HG02642 (cell line): Measurements from ENCODE around the gene CD72.
"Not testable (repeated sequence)": the region's sequence is repeated elsewhere in the genome, so short reads cannot be mapped to it uniquely, and the experiment has no call there.

Experiments
- ATAC-seq: cut with Tn5 transposase; IDR thresholded peaks from one replicate; pipeline ENCODE4 v1.9.1; 2021; ENCODE audit warnings: mild to moderate bottlenecking; ENCODE audit not compliant: unreplicated experiment, poor library complexity

The CD72 gene

GRCh38 chr9:35618854-35619799 is 914 bp upstream of the CD72 start:
- peak; percentile 44 for ATAC-seq

GRCh38 chr9:35617548-35617947 is 665 bp downstream of the CD72 start:
- no peak for ATAC-seq

GRCh38 chr9:35616681-35617459 is 1.3 kb downstream of the CD72 start:
- peak; percentile 37 for ATAC-seq

- no peak for ATAC-seq
Measured at GRCh38 chr9:35615981-35616680, 2.1 kb downstream of the CD72 start.

GRCh38 chr9:35612843-35613242 is 5.4 kb downstream of the CD72 start:
- no peak for ATAC-seq

- not testable (repeated sequence) for ATAC-seq
Measured at GRCh38 chr9:35612066-35612465, 6.1 kb downstream of the CD72 start.

- ATAC-seq, result peak; percentile 52
Measured at GRCh38 chr9:35611230-35611797, 6.9 kb downstream of the CD72 start.

GRCh38 chr9:35609820-35610163 is 8.4 kb downstream of the CD72 start:
- ATAC-seq, result no peak

GRCh38 chr9:35609001-35609819 is 9.0 kb downstream of the CD72 start:
- no peak for ATAC-seq

GRCh38 chr9:35608221-35608620 is 10.0 kb downstream of the CD72 start:
- ATAC-seq, result no peak

- no peak for ATAC-seq
Measured at GRCh38 chr9:35606726-35607125, 11.5 kb downstream of the CD72 start.

- ATAC-seq, result no peak
Measured at GRCh38 chr9:35606138-35606504, 12.1 kb downstream of the CD72 start.

GRCh38 chr9:35605351-35606137 is 12.7 kb downstream of the CD72 start:
- peak; percentile 12 for ATAC-seq

- peak; percentile 48 for ATAC-seq
Measured at GRCh38 chr9:35604578-35605350, 13.4 kb downstream of the CD72 start, which contains the start of gene TESK1. Gene TESK1, plus strand, starts transcription at chr9:35605262. Its CDS starts 358 bp downstream, at chr9:35605620.

GRCh38 chr9:35603986-35604577 is 14.1 kb downstream of the CD72 start:
- peak; percentile 87 for ATAC-seq

GRCh38 chr9:35603506-35603985 is 14.7 kb downstream of the CD72 start:
- ATAC-seq, result no peak

- no peak for ATAC-seq
Measured at GRCh38 chr9:35599763-35600604, 18.2 kb downstream of the CD72 start.
